HL-60 (cell line): ENCODE data around the gene NSRP1.

Experiments used
- POLR2AphosphoS5 ChIP-seq: IDR thresholded peaks from 2 replicates; pipeline ENCODE4 v1.6.1; 2012; ENCODE audit warnings: low read depth
- TF ChIP-seq, protein P1 (sequence below): IDR thresholded peaks from one replicate; pipeline ENCODE4 v1.5.1; 2011; ENCODE audit warnings: low read length, control low read depth, inconsistent platforms; ENCODE audit not compliant: insufficient read depth
- TF ChIP-seq, protein P2 (sequence below): IDR thresholded peaks from 2 replicates; pipeline ENCODE4 v1.6.1; 2012; ENCODE audit warnings: low read depth; ENCODE audit not compliant: insufficient replicate concordance

GRCh38 chr17:30212750-30213149 lies 96.1 kb downstream of the NSRP1 start:
- TF ChIP-seq POLR2AphosphoS5 = no peak
- TF ChIP-seq, protein P1, sequence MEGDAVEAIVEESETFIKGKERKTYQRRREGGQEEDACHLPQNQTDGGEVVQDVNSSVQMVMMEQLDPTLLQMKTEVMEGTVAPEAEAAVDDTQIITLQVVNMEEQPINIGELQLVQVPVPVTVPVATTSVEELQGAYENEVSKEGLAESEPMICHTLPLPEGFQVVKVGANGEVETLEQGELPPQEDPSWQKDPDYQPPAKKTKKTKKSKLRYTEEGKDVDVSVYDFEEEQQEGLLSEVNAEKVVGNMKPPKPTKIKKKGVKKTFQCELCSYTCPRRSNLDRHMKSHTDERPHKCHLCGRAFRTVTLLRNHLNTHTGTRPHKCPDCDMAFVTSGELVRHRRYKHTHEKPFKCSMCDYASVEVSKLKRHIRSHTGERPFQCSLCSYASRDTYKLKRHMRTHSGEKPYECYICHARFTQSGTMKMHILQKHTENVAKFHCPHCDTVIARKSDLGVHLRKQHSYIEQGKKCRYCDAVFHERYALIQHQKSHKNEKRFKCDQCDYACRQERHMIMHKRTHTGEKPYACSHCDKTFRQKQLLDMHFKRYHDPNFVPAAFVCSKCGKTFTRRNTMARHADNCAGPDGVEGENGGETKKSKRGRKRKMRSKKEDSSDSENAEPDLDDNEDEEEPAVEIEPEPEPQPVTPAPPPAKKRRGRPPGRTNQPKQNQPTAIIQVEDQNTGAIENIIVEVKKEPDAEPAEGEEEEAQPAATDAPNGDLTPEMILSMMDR = no peak
- TF ChIP-seq, protein P2, sequence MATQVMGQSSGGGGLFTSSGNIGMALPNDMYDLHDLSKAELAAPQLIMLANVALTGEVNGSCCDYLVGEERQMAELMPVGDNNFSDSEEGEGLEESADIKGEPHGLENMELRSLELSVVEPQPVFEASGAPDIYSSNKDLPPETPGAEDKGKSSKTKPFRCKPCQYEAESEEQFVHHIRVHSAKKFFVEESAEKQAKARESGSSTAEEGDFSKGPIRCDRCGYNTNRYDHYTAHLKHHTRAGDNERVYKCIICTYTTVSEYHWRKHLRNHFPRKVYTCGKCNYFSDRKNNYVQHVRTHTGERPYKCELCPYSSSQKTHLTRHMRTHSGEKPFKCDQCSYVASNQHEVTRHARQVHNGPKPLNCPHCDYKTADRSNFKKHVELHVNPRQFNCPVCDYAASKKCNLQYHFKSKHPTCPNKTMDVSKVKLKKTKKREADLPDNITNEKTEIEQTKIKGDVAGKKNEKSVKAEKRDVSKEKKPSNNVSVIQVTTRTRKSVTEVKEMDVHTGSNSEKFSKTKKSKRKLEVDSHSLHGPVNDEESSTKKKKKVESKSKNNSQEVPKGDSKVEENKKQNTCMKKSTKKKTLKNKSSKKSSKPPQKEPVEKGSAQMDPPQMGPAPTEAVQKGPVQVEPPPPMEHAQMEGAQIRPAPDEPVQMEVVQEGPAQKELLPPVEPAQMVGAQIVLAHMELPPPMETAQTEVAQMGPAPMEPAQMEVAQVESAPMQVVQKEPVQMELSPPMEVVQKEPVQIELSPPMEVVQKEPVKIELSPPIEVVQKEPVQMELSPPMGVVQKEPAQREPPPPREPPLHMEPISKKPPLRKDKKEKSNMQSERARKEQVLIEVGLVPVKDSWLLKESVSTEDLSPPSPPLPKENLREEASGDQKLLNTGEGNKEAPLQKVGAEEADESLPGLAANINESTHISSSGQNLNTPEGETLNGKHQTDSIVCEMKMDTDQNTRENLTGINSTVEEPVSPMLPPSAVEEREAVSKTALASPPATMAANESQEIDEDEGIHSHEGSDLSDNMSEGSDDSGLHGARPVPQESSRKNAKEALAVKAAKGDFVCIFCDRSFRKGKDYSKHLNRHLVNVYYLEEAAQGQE = no peak
